ENCODE data around the gene MOB2. TPM values are rescaled to one million over a fixed set of nuclear protein-coding genes. Genes with fewer than 3 reads are reported as not detected.

MOB2 gene
- total RNA-seq, 2 experiments from 2014 or later, result 22.4 to 27.5 TPM

DNA sequence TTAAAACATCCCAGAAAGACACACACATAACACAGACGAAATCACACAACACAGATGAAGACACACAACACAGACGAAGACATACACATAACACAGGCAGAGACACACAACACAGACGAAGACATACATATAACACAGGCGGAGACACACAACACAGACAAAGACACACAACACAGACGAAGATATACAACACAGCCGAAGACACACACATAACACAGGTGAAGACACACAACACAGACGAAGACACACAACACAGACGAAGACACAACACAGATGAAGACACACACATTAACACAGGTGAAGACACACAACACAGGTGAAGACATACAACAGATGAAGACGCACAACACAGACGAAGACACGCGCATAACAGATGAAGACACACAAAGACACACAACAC, 4.8 kb upstream of the MOB2 start:
- Histone ChIP-seq H2AFZ (ENCODE audit: low read length) (no peak overlapping the region), H4K20me1 (ENCODE audit: insufficient read depth, low read length) (0 out of 2 replicates have a peak, but pooled peaks cover 7% of the 10 kb centered on the region), H3K4me3 (ENCODE audit: low read depth, low read length, poor library complexity, severe bottlenecking) (no peak overlapping the region)

DNA sequence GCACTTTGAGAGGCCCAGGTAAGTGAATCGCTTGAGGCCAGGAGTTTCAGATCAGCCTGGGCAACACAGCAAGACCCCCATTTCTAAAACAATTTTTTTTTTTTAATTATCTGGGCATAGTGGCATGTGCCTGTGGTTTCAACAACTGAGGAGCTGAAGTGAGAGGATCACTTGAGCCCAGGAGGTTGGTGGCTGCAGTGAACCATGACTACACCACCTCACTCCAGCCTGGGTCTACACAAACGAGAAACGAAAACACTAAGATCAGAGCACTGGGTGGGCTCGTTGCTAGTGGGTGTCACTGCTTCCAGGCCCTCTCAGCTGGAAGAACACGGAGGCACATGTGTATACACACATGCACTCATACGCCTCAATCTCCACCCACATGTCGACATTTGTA, 4.1 kb upstream of the MOB2 start:
- Histone ChIP-seq H3K27ac (ENCODE audit: low read depth, low read length, poor library complexity, severe bottlenecking) (no peak overlapping the region), H3K36me3 (ENCODE audit: insufficient read depth, low read length) (no peaks in the 10 kb centered on the region), H4K20me1 (ENCODE audit: insufficient read depth, low read length) (0 out of 2 replicates have a peak, but pooled peaks cover 7% of the 10 kb centered on the region), H3K9me3 (ENCODE audit: low read length) (no peaks in the 10 kb centered on the region), H3K9me2 (ENCODE audit: insufficient read depth, low read length) (no peaks in the 10 kb centered on the region), H3K79me2 (ENCODE audit: insufficient read depth, low read depth, low read length) (no peaks in the 10 kb centered on the region), H3K4me3 (ENCODE audit: low read depth, low read length, poor library complexity, severe bottlenecking) (no peak overlapping the region), H3K4me2 (ENCODE audit: low read length) (no peak overlapping the region), H3K4me1 (ENCODE audit: insufficient read depth, low read length, poor library complexity, severe bottlenecking) (no peaks in the 10 kb centered on the region), H2AFZ (ENCODE audit: low read length) (no peak overlapping the region)
- intact Hi-C loops (cut with micrococcal nuclease; ENCODE audit: unreplicated experiment), result no loop called here
- POLR2A ChIA-PET, result no interaction called here
- DNase-seq (ENCODE audit: low spot score), result no peak
- BruUV-seq (replicated peaks), result no TSS peak
- TF ChIP-seq EZH2phosphoT487 (IDR thresholded peaks at IDR 0.05; ENCODE audit: borderline replicate concordance, low read depth, low read length), result no peak
- TF ChIP-seq, protein P1, sequence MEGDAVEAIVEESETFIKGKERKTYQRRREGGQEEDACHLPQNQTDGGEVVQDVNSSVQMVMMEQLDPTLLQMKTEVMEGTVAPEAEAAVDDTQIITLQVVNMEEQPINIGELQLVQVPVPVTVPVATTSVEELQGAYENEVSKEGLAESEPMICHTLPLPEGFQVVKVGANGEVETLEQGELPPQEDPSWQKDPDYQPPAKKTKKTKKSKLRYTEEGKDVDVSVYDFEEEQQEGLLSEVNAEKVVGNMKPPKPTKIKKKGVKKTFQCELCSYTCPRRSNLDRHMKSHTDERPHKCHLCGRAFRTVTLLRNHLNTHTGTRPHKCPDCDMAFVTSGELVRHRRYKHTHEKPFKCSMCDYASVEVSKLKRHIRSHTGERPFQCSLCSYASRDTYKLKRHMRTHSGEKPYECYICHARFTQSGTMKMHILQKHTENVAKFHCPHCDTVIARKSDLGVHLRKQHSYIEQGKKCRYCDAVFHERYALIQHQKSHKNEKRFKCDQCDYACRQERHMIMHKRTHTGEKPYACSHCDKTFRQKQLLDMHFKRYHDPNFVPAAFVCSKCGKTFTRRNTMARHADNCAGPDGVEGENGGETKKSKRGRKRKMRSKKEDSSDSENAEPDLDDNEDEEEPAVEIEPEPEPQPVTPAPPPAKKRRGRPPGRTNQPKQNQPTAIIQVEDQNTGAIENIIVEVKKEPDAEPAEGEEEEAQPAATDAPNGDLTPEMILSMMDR (conservative IDR thresholded peaks at IDR 0.05; ENCODE audit: low read length), result no peak
- CTCF ChIA-PET (ENCODE audit: unreplicated experiment), result no interaction called here

More for the DNA sequence above, 4.8 kb upstream of the MOB2 start:
- Histone ChIP-seq H3K4me2 (ENCODE audit: low read length) (no peak overlapping the region), H3K4me1 (ENCODE audit: insufficient read depth, low read length, poor library complexity, severe bottlenecking) (no peaks in the 10 kb centered on the region), H3K36me3 (ENCODE audit: insufficient read depth, low read length) (no peaks in the 10 kb centered on the region), H3K27ac (ENCODE audit: low read depth, low read length, poor library complexity, severe bottlenecking) (no peak overlapping the region), H3K9me3 (ENCODE audit: low read length) (no peaks in the 10 kb centered on the region), H3K9me2 (ENCODE audit: insufficient read depth, low read length) (no peaks in the 10 kb centered on the region), H3K79me2 (ENCODE audit: insufficient read depth, low read depth, low read length) (no peaks in the 10 kb centered on the region)
- ChIA-PET POLR2A (interaction anchor here (0.7 kb wide), 1 partner anchor 593 kb away, joined by 3 read pairs; no protein-coding TSS in a partner anchor), CTCF (ENCODE audit: unreplicated experiment) (no interaction called here)
- BruUV-seq (replicated peaks), result no TSS peak
- intact Hi-C loops (cut with micrococcal nuclease; ENCODE audit: unreplicated experiment), result no loop called here
- TF ChIP-seq, protein P1 (conservative IDR thresholded peaks at IDR 0.05; ENCODE audit: low read length), result no peak
- no peak for DNase-seq (ENCODE audit: low spot score)

DNA sequence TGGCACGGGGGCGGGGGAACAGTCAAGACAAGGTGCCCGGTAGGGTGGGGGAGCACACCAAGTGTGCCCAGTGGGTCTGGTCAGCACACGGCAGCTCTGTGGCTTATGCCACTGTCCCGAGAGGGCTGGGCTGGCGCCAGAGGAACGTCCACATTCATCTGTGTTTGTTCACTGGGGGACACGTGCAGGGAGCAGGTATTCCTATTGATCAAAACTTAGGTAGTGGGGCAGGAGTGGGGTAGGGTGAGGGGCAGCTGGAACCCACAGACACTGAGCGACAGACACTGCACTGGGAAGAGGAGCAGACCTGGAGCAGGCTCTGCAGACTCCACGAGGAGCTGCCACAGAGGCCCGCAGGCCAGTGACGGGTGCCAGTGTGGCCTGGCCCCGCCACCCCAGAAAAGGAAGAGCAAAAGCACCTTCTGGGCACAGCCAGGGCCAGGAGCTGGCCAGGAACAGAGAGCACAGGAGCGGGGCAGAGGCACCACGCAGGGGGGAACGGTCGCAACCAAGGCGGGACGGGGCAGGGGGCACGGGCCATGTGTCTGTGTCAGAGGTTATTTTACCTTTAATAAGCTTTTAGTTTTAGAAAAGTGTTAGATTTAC, 2.1 kb upstream of the MOB2 start:
- intact Hi-C loops (cut with micrococcal nuclease; ENCODE audit: unreplicated experiment), result no loop called here
- POLR2A ChIA-PET, result no interaction called here
- Histone ChIP-seq H4K20me1 (ENCODE audit: insufficient read depth, low read length) (peaks cover 7% of the 10 kb centered on the region; the same call in 1 of the 2 replicates), H2AFZ (ENCODE audit: low read length) (no peak overlapping the region), H3K9me3 (ENCODE audit: low read length) (no peaks in the 10 kb centered on the region), H3K4me2 (ENCODE audit: low read length) (no peak overlapping the region), H3K9me2 (ENCODE audit: insufficient read depth, low read length) (no peaks in the 10 kb centered on the region), H3K27ac (ENCODE audit: low read depth, low read length, poor library complexity, severe bottlenecking) (no peak overlapping the region), H3K4me3 (ENCODE audit: low read depth, low read length, poor library complexity, severe bottlenecking) (no peak overlapping the region), H3K36me3 (ENCODE audit: insufficient read depth, low read length) (no peaks in the 10 kb centered on the region), H3K79me2 (ENCODE audit: insufficient read depth, low read depth, low read length) (no peaks in the 10 kb centered on the region), H3K4me1 (ENCODE audit: insufficient read depth, low read length, poor library complexity, severe bottlenecking) (no peaks in the 10 kb centered on the region)
- no peak for DNase-seq (ENCODE audit: low spot score)
- BruUV-seq (replicated peaks), result no TSS peak
- no peak for TF ChIP-seq EZH2phosphoT487 (IDR thresholded peaks at IDR 0.05; ENCODE audit: borderline replicate concordance, low read depth, low read length)
- TF ChIP-seq, protein P1 (conservative IDR thresholded peaks at IDR 0.05; ENCODE audit: low read length), result no peak
- CTCF ChIA-PET (ENCODE audit: unreplicated experiment), result no interaction called here
